H9 (cell line): Measurements from ENCODE around the gene NKAIN4. TPM values are rescaled to one million over a fixed set of nuclear protein-coding genes. Genes with fewer than 3 reads are reported as not detected.

Source experiments
- DNase-seq: peaks from one replicate; pipeline ENCODE4 v3.0.0-alpha.2; 2017
- H2AFZ ChIP-seq: one replicate; pipeline ENCODE4 v1.6.1; 2013; ENCODE audit warnings: mild to moderate bottlenecking, low read length, control low read depth, moderate library complexity
- H2AK5ac ChIP-seq: 2 replicates; pipeline ENCODE4 v1.6.1; 2013; ENCODE audit warnings: low read length, control low read depth, mixed read lengths; ENCODE audit not compliant: insufficient read length
- H2BK120ac ChIP-seq: one replicate; pipeline ENCODE4 v1.6.1; 2013; ENCODE audit warnings: low read depth, mild to moderate bottlenecking, low read length, control low read depth, inconsistent platforms; ENCODE audit not compliant: poor library complexity, severe bottlenecking
- H2BK12ac ChIP-seq: 2 replicates; pipeline ENCODE4 v1.6.1; 2013; ENCODE audit warnings: low read length, control low read depth, mixed read lengths, low read depth; ENCODE audit not compliant: insufficient read length
- H2BK15ac ChIP-seq: 2 replicates; pipeline ENCODE4 v1.6.1; 2013; ENCODE audit warnings: low read depth, low read length, control low read depth
- H2BK20ac ChIP-seq: one replicate; pipeline ENCODE4 v1.6.1; 2013; ENCODE audit warnings: low read depth, mild to moderate bottlenecking, low read length, control low read depth, inconsistent platforms; ENCODE audit not compliant: poor library complexity, severe bottlenecking
- H2BK5ac ChIP-seq: 2 replicates; pipeline ENCODE4 v1.6.1; 2013; ENCODE audit warnings: low read length, control low read depth, mixed read lengths; ENCODE audit not compliant: insufficient read length
- H3K14ac ChIP-seq: 2 replicates; pipeline ENCODE4 v1.6.1; 2013; ENCODE audit warnings: low read length, control low read depth; ENCODE audit not compliant: insufficient read depth
- H3K18ac ChIP-seq: 2 replicates; pipeline ENCODE4 v1.6.1; 2013; ENCODE audit warnings: low read depth, mild to moderate bottlenecking, mixed read lengths, low read length, control low read depth; ENCODE audit not compliant: insufficient read length
- H3K23ac ChIP-seq: 2 replicates; pipeline ENCODE4 v1.6.1; 2013; ENCODE audit warnings: low read length, control low read depth, mixed read lengths, low read depth; ENCODE audit not compliant: insufficient read length
- H3K23me2 ChIP-seq: 2 replicates; pipeline ENCODE4 v1.6.1; 2013; ENCODE audit warnings: low read depth, mild to moderate bottlenecking, mixed read lengths, low read length, control low read depth; ENCODE audit not compliant: insufficient read length, poor library complexity, severe bottlenecking
- H3K27ac ChIP-seq: 2 replicates; pipeline ENCODE4 v1.5.1; 2013; ENCODE audit warnings: low read length, control low read depth, mixed read lengths, low read depth; ENCODE audit not compliant: insufficient read length
- H3K27me3 ChIP-seq: 2 replicates; pipeline ENCODE4 v1.6.1; 2013; ENCODE audit warnings: low read length, control low read depth, inconsistent platforms; ENCODE audit not compliant: insufficient read depth
- H3K4ac ChIP-seq: 2 replicates; pipeline ENCODE4 v1.6.1; 2013; ENCODE audit warnings: low read depth, mild to moderate bottlenecking, control low read depth, inconsistent platforms, low read length, moderate library complexity
- H3K4me1 ChIP-seq: 2 replicates; pipeline ENCODE4 v1.6.1; 2013; ENCODE audit warnings: low read length, control low read depth, inconsistent platforms; ENCODE audit not compliant: insufficient read depth
- H3K4me2 ChIP-seq: 2 replicates; pipeline ENCODE4 v1.6.1; 2013; ENCODE audit warnings: low read length, control low read depth, mixed read lengths; ENCODE audit not compliant: insufficient read length, insufficient read depth
- H3K56ac ChIP-seq: 2 replicates; pipeline ENCODE4 v1.6.1; 2013; ENCODE audit warnings: low read depth, mild to moderate bottlenecking, mixed read lengths, low read length, control low read depth; ENCODE audit not compliant: insufficient read length
- H3K79me1 ChIP-seq: 2 replicates; pipeline ENCODE4 v1.6.1; 2013; ENCODE audit warnings: low read depth, mild to moderate bottlenecking, moderate library complexity, low read length, control low read depth, inconsistent platforms; ENCODE audit not compliant: insufficient read depth, poor library complexity, severe bottlenecking
- H3K79me2 ChIP-seq: 2 replicates; pipeline ENCODE4 v1.6.1; 2013; ENCODE audit warnings: low read length, control low read depth, inconsistent platforms; ENCODE audit not compliant: insufficient read depth
- H3K9ac ChIP-seq: 2 replicates; pipeline ENCODE4 v1.6.1; 2013; ENCODE audit warnings: low read length, control low read depth, mixed read lengths; ENCODE audit not compliant: insufficient read length; ENCODE audit errors: extremely low read depth
- H3K9me3 ChIP-seq: one replicate; pipeline ENCODE4 v1.6.1; 2013; ENCODE audit warnings: low read depth, low read length, inconsistent platforms; ENCODE audit not compliant: control insufficient read depth
- H3T11ph ChIP-seq: one replicate; pipeline ENCODE4 v1.6.1; 2013; ENCODE audit warnings: mild to moderate bottlenecking, low read length, control low read depth, inconsistent platforms
- H4K20me1 ChIP-seq: one replicate; pipeline ENCODE4 v1.6.1; 2013; ENCODE audit not compliant: control insufficient read depth, insufficient read length, insufficient read depth
- H4K5ac ChIP-seq: 2 replicates; pipeline ENCODE4 v1.6.1; 2013; ENCODE audit warnings: low read depth, mild to moderate bottlenecking, mixed read lengths, low read length, control low read depth; ENCODE audit not compliant: insufficient read length
- H4K8ac ChIP-seq: replicated peaks from 2 replicates; pipeline ENCODE4 v1.6.1; 2013; ENCODE audit warnings: low read length, control low read depth, mixed read lengths, low read depth; ENCODE audit not compliant: insufficient read length
- H4K91ac ChIP-seq: 2 replicates; pipeline ENCODE4 v1.6.1; 2013; ENCODE audit warnings: low read depth, mild to moderate bottlenecking, moderate library complexity, mixed read lengths, low read length, control low read depth; ENCODE audit not compliant: insufficient read length
- H3K27ac Mint-ChIP-seq, 3 experiments: 2 replicates in 2 of 3; 3 replicates in 1 of 3; pipeline ENCODE4 v1.8.0; 2020 to 2021; ENCODE audit warnings: mixed read lengths in 3 of 3, mild to moderate bottlenecking in 1 of 3, moderate library complexity in 1 of 3
- H3K27me3 Mint-ChIP-seq: 2 replicates; pipeline ENCODE4 v1.8.0; 2021; ENCODE audit warnings: low read depth, mild to moderate bottlenecking, moderate library complexity, mixed read lengths
- H3K36me3 Mint-ChIP-seq, 3 experiments: 2 replicates in 2 of 3; 3 replicates in 1 of 3; pipeline ENCODE4 v1.8.0; 2020 to 2021; ENCODE audit warnings: low read depth in 3 of 3, mixed read lengths in 3 of 3; ENCODE audit not compliant: insufficient read depth in 1 of 3
- H3K4me1 Mint-ChIP-seq, 2 experiments: 2 replicates each; pipeline ENCODE4 v1.8.0; 2020; ENCODE audit warnings: mixed read lengths in 2 of 2
- H3K4me3 Mint-ChIP-seq, 2 experiments: 2 replicates in 1 of 2; 3 replicates in 1 of 2; pipeline ENCODE4 v1.8.0; 2020 to 2021; ENCODE audit warnings: mild to moderate bottlenecking in 2 of 2, mixed read lengths in 2 of 2, moderate library complexity in 1 of 2
- H3K9me3 Mint-ChIP-seq, 2 experiments: 2 replicates in 1 of 2; 3 replicates in 1 of 2; pipeline ENCODE4 v1.8.0; 2020; ENCODE audit warnings: mild to moderate bottlenecking in 2 of 2, mixed read lengths in 2 of 2, moderate library complexity in 1 of 2
- CTCF ChIP-seq: fragments of 200-600 bp; sonication (generic); conservative IDR thresholded peaks from 3 replicates; pipeline ENCODE4 v1.8.0; 2021; ENCODE audit warnings: antibody characterized with exemption, mild to moderate bottlenecking
- WGBS: extraction: QIAGEN DNeasy Blood & Tissue Kit; methylation state at CpG from one replicate; pipeline ENCODE4 v1.1.7; 2013; ENCODE audit warnings: missing lambda C conversion rate, low lambda C conversion rate, mixed read lengths; ENCODE audit not compliant: insufficient read length; ENCODE audit errors: extremely low coverage; 5-methylcytosine and 5-hydroxymethylcytosine counted together
- total RNA-seq: library from RNA; stranded (reverse); gene quantifications from 2 replicates; pipeline ENCODE4 v1.2.1, GENCODE V29; 2021

The NKAIN4 gene
- total RNA-seq, 1 experiment from 2014 or later = 20.9 TPM

- no peaks in the 10 kb centered on the region for H3K27me3 ChIP-seq
- H3K56ac ChIP-seq = no peak within 1 kb of the TSS
- peak within 1 kb of the TSS; percentile 55 for H3K9ac ChIP-seq
- H3K79me1 ChIP-seq = peaks cover 4% of the 10 kb centered on the region
- no peak within 1 kb of the TSS for H3K18ac ChIP-seq
- H4K20me1 ChIP-seq = peaks cover 3% of the 10 kb centered on the region
- H4K8ac ChIP-seq = no peak within 1 kb of the TSS
- WGBS = no CpG with 5 or more reads among the region's 96 CpGs
- H3K4ac ChIP-seq = no peak within 1 kb of the TSS
- H2AK5ac ChIP-seq = no peak within 1 kb of the TSS
- no peaks in the 10 kb centered on the region for H3K9me3 ChIP-seq
- no peak within 1 kb of the TSS for H4K91ac ChIP-seq
- H3K4me1 ChIP-seq = no peaks in the 10 kb centered on the region
- H3T11ph ChIP-seq = no peak within 1 kb of the TSS
- peaks cover 33 to 41% (median 39%) of the 10 kb centered on the region in 3 experiments; a peak in 6 of 7 replicates for H3K36me3 Mint-ChIP-seq
- H3K4me3 Mint-ChIP-seq = peak within 1 kb of the TSS; percentile 98 to 99
- no peak within 1 kb of the TSS for H2BK15ac ChIP-seq
- no peak within 1 kb of the TSS for H3K27ac ChIP-seq
- H3K23ac ChIP-seq = no peak within 1 kb of the TSS
- peak; percentile 96 for DNase-seq
- H2BK20ac ChIP-seq = no peak within 1 kb of the TSS
- H2AFZ ChIP-seq = no peak within 1 kb of the TSS
- H3K79me2 ChIP-seq = peaks cover 26% of the 10 kb centered on the region
- peaks cover 23% of the 10 kb centered on the region for H3K27me3 Mint-ChIP-seq
- no peak within 1 kb of the TSS for H4K5ac ChIP-seq
- no peak within 1 kb of the TSS for H2BK12ac ChIP-seq
- peak within 1 kb of the TSS; percentile 65; the same call in 1 of the 2 replicates for H3K14ac ChIP-seq
- H3K23me2 ChIP-seq = peaks cover 9% of the 10 kb centered on the region
- peaks cover 0 to 1% of the 10 kb centered on the region in 2 experiments; a peak in 1 of 5 replicates for H3K9me3 Mint-ChIP-seq
- peak within 1 kb of the TSS; percentile 94 to 95 (median 94); a peak in 6 of 7 replicates for H3K27ac Mint-ChIP-seq
- no peak for TF ChIP-seq CTCF
- peak within 1 kb of the TSS; percentile 92 for H3K4me2 ChIP-seq
- H3K4me1 Mint-ChIP-seq = peaks cover 29% of the 10 kb centered on the region in 2 experiments
- no peak within 1 kb of the TSS for H2BK120ac ChIP-seq
- H2BK5ac ChIP-seq = no peak within 1 kb of the TSS
These were observed 38.0 kb downstream of the NKAIN4 start, which contains the start of gene YTHDF1 for GRCh38 chr20:63216041-63216848. TSS of gene YTHDF1 (minus strand) at chr20:63216131. CDS start at chr20:63215892, 239 bp downstream.
